ENCODE data around the gene EIPR1. TPM values are rescaled to one million over a fixed set of nuclear protein-coding genes. Genes with fewer than 3 reads are reported as not detected.

EIPR1 gene
- total RNA-seq, 2 donors from 2014 or later = 26.1 to 45.7 TPM

- ATAC-seq (replicated peaks) = no peak
- Mint-ChIP-seq H3K36me3 (ENCODE audit: low read depth) (peaks cover 16% of the 10 kb centered on the region), H3K9me3 (peaks cover 7% of the 10 kb centered on the region)
Measured at GRCh38 chr2:3170792-3171455, 206.7 kb downstream of the EIPR1 start.

GRCh38 chr2:3169106-3169870 is 208.3 kb downstream of the EIPR1 start:
- no peak overlapping the region for H3K27ac Mint-ChIP-seq
- ATAC-seq (replicated peaks) = no peak
- H3K27me3 Mint-ChIP-seq = no peaks in the 10 kb centered on the region
- no peaks in the 10 kb centered on the region for H3K4me1 Mint-ChIP-seq
- H3K36me3 Mint-ChIP-seq (ENCODE audit: low read depth) = peaks cover 16% of the 10 kb centered on the region
- peaks cover 11% of the 10 kb centered on the region for H3K9me3 Mint-ChIP-seq
- H3K4me3 Mint-ChIP-seq = no peak overlapping the region

More at GRCh38 chr2:3170792-3171455, 206.7 kb downstream of the EIPR1 start:
- Mint-ChIP-seq H3K4me3 (no peak overlapping the region), H3K27me3 (no peaks in the 10 kb centered on the region), H3K27ac (no peak overlapping the region), H3K4me1 (no peaks in the 10 kb centered on the region)

GRCh38 chr2:3168230-3168891 is 209.3 kb downstream of the EIPR1 start:
- no peak overlapping the region for H3K27ac Mint-ChIP-seq
- H3K36me3 Mint-ChIP-seq (ENCODE audit: low read depth) = peaks cover 16% of the 10 kb centered on the region
- no peaks in the 10 kb centered on the region for H3K4me1 Mint-ChIP-seq
- no peaks in the 10 kb centered on the region for H3K27me3 Mint-ChIP-seq
- ATAC-seq (replicated peaks) = no peak
- H3K9me3 Mint-ChIP-seq = peaks cover 16% of the 10 kb centered on the region
- H3K4me3 Mint-ChIP-seq = no peak overlapping the region

GRCh38 chr2:3163401-3163800 is 214.2 kb downstream of the EIPR1 start:
- Mint-ChIP-seq H3K27me3 (no peaks in the 10 kb centered on the region), H3K27ac (no peak overlapping the region), H3K36me3 (ENCODE audit: low read depth) (peaks cover 10% of the 10 kb centered on the region), H3K9me3 (peaks cover 19% of the 10 kb centered on the region), H3K4me1 (no peaks in the 10 kb centered on the region), H3K4me3 (no peak overlapping the region)
- no peak for ATAC-seq (replicated peaks)

- Mint-ChIP-seq H3K9me3 (peaks cover 19% of the 10 kb centered on the region), H3K27ac (no peak overlapping the region), H3K4me3 (no peak overlapping the region), H3K27me3 (no peaks in the 10 kb centered on the region), H3K36me3 (ENCODE audit: low read depth) (peaks cover 3% of the 10 kb centered on the region), H3K4me1 (no peaks in the 10 kb centered on the region)
- ATAC-seq (replicated peaks) = no peak
Measured at GRCh38 chr2:3162442-3163077, 215.1 kb downstream of the EIPR1 start.

- H3K27ac Mint-ChIP-seq = no peak overlapping the region
- H3K36me3 Mint-ChIP-seq (ENCODE audit: low read depth) = peaks cover 4% of the 10 kb centered on the region
- H3K9me3 Mint-ChIP-seq = peaks cover 12% of the 10 kb centered on the region
- no peak overlapping the region for H3K4me3 Mint-ChIP-seq
- H3K27me3 Mint-ChIP-seq = no peaks in the 10 kb centered on the region
- no peaks in the 10 kb centered on the region for H3K4me1 Mint-ChIP-seq
- no peak for ATAC-seq (replicated peaks)
Measured at GRCh38 chr2:3160751-3161330, 216.8 kb downstream of the EIPR1 start.

GRCh38 chr2:3159782-3160545 is 217.7 kb downstream of the EIPR1 start:
- Mint-ChIP-seq H3K4me1 (no peaks in the 10 kb centered on the region), H3K36me3 (ENCODE audit: low read depth) (peaks cover 4% of the 10 kb centered on the region), H3K27me3 (no peaks in the 10 kb centered on the region), H3K27ac (no peak overlapping the region), H3K4me3 (no peak overlapping the region), H3K9me3 (peaks cover 8% of the 10 kb centered on the region)
- no peak for ATAC-seq (replicated peaks)

GRCh38 chr2:3154700-3155099 is 222.9 kb downstream of the EIPR1 start:
- Mint-ChIP-seq H3K4me3 (no peak overlapping the region), H3K4me1 (no peaks in the 10 kb centered on the region), H3K27ac (no peak overlapping the region), H3K36me3 (ENCODE audit: low read depth) (peaks cover 4% of the 10 kb centered on the region), H3K9me3 (peaks cover 3% of the 10 kb centered on the region), H3K27me3 (no peaks in the 10 kb centered on the region)
- no peak for ATAC-seq (replicated peaks)

GRCh38 chr2:3154146-3154545 is 223.5 kb downstream of the EIPR1 start:
- no peak for ATAC-seq (replicated peaks)

GRCh38 chr2:3151153-3151918 is 226.3 kb downstream of the EIPR1 start:
- H3K27me3 Mint-ChIP-seq = no peaks in the 10 kb centered on the region
- H3K9me3 Mint-ChIP-seq = peaks cover 3% of the 10 kb centered on the region

More at GRCh38 chr2:3154146-3154545, 223.5 kb downstream of the EIPR1 start:
- no peaks in the 10 kb centered on the region for H3K4me1 Mint-ChIP-seq
- no peak overlapping the region for H3K4me3 Mint-ChIP-seq
- no peak overlapping the region for H3K27ac Mint-ChIP-seq
- H3K9me3 Mint-ChIP-seq = peaks cover 3% of the 10 kb centered on the region
- H3K36me3 Mint-ChIP-seq (ENCODE audit: low read depth) = peaks cover 4% of the 10 kb centered on the region
- no peaks in the 10 kb centered on the region for H3K27me3 Mint-ChIP-seq

GRCh38 chr2:3149441-3150217 is 228.0 kb downstream of the EIPR1 start:
- no peak overlapping the region for H3K27ac Mint-ChIP-seq
- no peaks in the 10 kb centered on the region for H3K36me3 Mint-ChIP-seq (ENCODE audit: low read depth)
- no peak for ATAC-seq (replicated peaks)

More at GRCh38 chr2:3151153-3151918, 226.3 kb downstream of the EIPR1 start:
- ATAC-seq (replicated peaks) = no peak
- Mint-ChIP-seq H3K27ac (no peak overlapping the region), H3K4me1 (no peaks in the 10 kb centered on the region), H3K36me3 (ENCODE audit: low read depth) (no peaks in the 10 kb centered on the region), H3K4me3 (no peak overlapping the region)

GRCh38 chr2:3148716-3149115 is 228.9 kb downstream of the EIPR1 start:
- Mint-ChIP-seq H3K27ac (no peak overlapping the region), H3K9me3 (peaks cover 3% of the 10 kb centered on the region), H3K27me3 (no peaks in the 10 kb centered on the region), H3K4me3 (no peak overlapping the region), H3K4me1 (no peaks in the 10 kb centered on the region), H3K36me3 (ENCODE audit: low read depth) (no peaks in the 10 kb centered on the region)
- no peak for ATAC-seq (replicated peaks)

More at GRCh38 chr2:3149441-3150217, 228.0 kb downstream of the EIPR1 start:
- no peaks in the 10 kb centered on the region for H3K4me1 Mint-ChIP-seq
- H3K4me3 Mint-ChIP-seq = no peak overlapping the region
- H3K9me3 Mint-ChIP-seq = peaks cover 3% of the 10 kb centered on the region
- H3K27me3 Mint-ChIP-seq = no peaks in the 10 kb centered on the region
